GM18526 (cell line): Measurements from ENCODE around the gene RAB36.

Experiments used
- POLR2A ChIP-seq: IDR thresholded peaks from 3 replicates; pipeline ENCODE4 v1.6.1; 2011; ENCODE audit not compliant: insufficient read length; ENCODE audit errors: extremely low read depth

Gene RAB36

DNA sequence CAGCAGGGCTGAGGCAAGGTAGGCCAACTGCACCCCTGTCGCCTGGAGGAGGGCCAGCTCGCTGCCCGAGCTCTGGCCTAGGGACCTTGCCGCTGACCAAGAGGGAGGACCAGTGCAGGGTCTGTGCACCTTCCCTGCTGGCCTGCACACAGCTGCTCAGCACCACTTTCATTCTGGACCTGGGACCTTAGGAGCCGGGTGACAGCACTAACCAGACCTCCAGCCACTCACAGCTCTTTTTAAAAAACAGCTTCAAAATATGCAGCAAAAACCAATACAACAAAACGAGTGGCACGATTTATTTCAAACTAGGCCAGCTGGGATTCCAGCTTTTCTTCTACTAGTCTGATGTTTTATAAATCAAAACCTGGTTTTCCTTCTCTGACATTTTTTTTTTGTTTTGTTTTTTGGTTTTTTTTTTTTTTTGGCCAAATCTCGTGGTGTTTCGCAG is 21.4 kb upstream of the RAB36 start:
- no peak for TF ChIP-seq POLR2A

- no peak for TF ChIP-seq POLR2A
These were observed 20.4 kb upstream of the RAB36 start for GRCh38 chr22:23124611-23125511.

DNA sequence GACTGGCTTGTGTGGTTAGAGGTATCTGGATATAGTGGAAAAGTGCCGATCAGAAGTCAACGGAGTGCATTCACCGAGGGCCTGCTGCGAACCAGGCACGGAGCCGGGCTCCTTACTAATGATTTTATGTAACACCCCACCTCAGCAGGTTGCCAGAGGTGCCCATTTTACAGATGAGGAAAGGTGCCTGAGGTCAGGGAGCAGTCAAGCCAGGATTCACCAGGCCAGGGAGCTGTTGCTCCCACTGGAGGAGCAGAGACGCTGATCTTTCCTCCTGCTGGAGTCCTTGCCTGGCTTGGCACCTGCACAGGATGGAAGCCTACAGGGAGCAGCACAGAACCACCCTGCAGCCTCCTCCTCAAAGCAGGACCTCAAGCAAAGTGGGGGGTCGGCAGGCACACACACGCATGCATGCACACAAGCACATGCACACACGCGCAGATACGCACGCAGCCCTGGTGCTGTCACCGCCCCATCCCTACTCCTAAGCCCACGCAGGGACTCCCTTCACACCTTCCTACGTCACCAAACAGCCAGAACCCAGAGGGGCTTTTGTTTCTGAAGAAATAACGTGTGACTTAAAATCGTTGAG is 19.7 kb upstream of the RAB36 start:
- no peak for TF ChIP-seq POLR2A

GRCh38 chr22:23126165-23127054 is 18.9 kb upstream of the RAB36 start:
- TF ChIP-seq POLR2A: no peak

- TF ChIP-seq POLR2A: no peak
These were observed 18.1 kb upstream of the RAB36 start for GRCh38 chr22:23127055-23127756.

DNA sequence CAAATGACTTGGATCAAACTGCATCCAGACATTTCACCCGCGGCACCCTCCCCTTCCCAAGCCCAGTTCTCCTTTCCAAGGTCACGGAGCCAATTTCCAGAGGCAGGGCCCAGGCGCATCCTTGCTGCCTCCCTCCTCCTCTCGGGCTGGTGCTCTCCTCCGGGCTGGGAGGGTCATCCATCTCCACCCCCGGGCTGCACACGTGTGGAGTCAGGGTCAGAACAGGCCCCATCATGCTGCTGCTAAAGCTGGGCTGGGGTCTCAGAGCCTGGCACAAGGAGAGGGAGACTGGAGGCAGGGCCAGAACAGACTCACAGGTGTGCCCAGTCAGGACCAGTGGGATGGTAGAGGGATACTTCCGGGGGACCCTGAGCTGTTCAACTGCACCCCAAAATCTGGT is 17.5 kb upstream of the RAB36 start:
- no peak for TF ChIP-seq POLR2A

GRCh38 chr22:23128269-23129108 is 16.8 kb upstream of the RAB36 start:
- no peak for TF ChIP-seq POLR2A

GRCh38 chr22:23129149-23129548 is 16.1 kb upstream of the RAB36 start:
- no peak for TF ChIP-seq POLR2A

GRCh38 chr22:23130697-23131096 is 14.6 kb upstream of the RAB36 start:
- no peak for TF ChIP-seq POLR2A

- TF ChIP-seq POLR2A: no peak
These were observed 13.3 kb upstream of the RAB36 start for GRCh38 chr22:23131931-23132330.

GRCh38 chr22:23132376-23133091 is 12.7 kb upstream of the RAB36 start:
- TF ChIP-seq POLR2A: no peak

DNA sequence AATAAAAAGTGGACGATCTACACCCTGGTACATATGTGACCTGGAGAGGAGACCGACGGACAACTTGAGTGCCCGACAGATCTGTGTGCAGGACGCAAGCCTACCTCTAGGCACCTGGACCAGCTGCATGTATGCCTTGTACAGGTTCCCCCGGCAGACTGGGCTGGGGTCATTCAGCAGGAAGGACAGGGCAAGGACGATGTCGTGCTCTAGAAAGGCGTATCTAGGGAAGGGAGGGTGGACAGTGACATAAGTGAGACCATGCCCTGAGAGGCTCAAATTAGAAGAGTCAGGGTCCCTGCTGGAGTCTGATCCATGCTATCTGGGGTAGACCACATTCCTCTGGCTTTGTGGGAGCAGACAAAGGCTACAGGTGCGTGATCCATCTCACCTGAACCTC is 11.4 kb upstream of the RAB36 start:
- no peak for TF ChIP-seq POLR2A

GRCh38 chr22:23137468-23137867 is 7.8 kb upstream of the RAB36 start:
- no peak for TF ChIP-seq POLR2A
